RWPE2 (cell line): ENCODE results near the gene ACAP3.

Experiments used
- ATAC-seq: fragments of 200-7000 bp; cut with Tn5 transposase; 3 replicates; pipeline ENCODE4 v1.9.1; 2021; ENCODE audit warnings: low read depth
- DNase-seq: peaks from one replicate; pipeline ENCODE4 v3.0.0-alpha.2; 2020; ENCODE audit warnings: low spot score
- H3K27ac ChIP-seq: fragments of 450-650 bp; 2 replicates; pipeline ENCODE4 v1.5.1; 2017; ENCODE audit warnings: mild to moderate bottlenecking; ENCODE audit not compliant: poor library complexity, severe bottlenecking
- H3K27me3 ChIP-seq: fragments of 250-450 bp; sonication (Bioruptor Pico); 2 replicates; pipeline ENCODE4 v1.5.1; 2021; ENCODE audit warnings: mild to moderate bottlenecking, moderate library complexity; ENCODE audit not compliant: insufficient read depth, poor library complexity, severe bottlenecking
- H3K36me3 ChIP-seq: fragments of 250-450 bp; sonication (Bioruptor Pico); 2 replicates; pipeline ENCODE4 v1.5.1; 2020; ENCODE audit warnings: low read depth, mild to moderate bottlenecking, moderate library complexity
- H3K4me1 ChIP-seq: fragments of 250-450 bp; sonication (Bioruptor Pico); 2 replicates; pipeline ENCODE4 v1.5.1; 2021; ENCODE audit warnings: mild to moderate bottlenecking, moderate library complexity; ENCODE audit not compliant: insufficient read depth, poor library complexity, severe bottlenecking
- H3K4me3 ChIP-seq: fragments of 250-450 bp; sonication (Bioruptor Pico); 2 replicates; pipeline ENCODE4 v1.5.1; 2021; ENCODE audit warnings: mild to moderate bottlenecking, moderate library complexity; ENCODE audit not compliant: severe bottlenecking
- H3K9me3 ChIP-seq: fragments of 250-450 bp; sonication (Bioruptor Pico); 2 replicates; pipeline ENCODE4 v1.5.1; 2021; ENCODE audit warnings: mild to moderate bottlenecking, moderate library complexity; ENCODE audit not compliant: severe bottlenecking
- TF ChIP-seq, protein P1 (sequence below): fragments of 450-650 bp; IDR thresholded peaks from one replicate; pipeline ENCODE4 v1.5.1; 2017; ENCODE audit warnings: mild to moderate bottlenecking, moderate library complexity; ENCODE audit not compliant: poor library complexity, severe bottlenecking

The ACAP3 gene

GRCh38 chr1:1244192-1244811 lies 63.4 kb downstream of the ACAP3 start:
- no peak for ATAC-seq

DNA sequence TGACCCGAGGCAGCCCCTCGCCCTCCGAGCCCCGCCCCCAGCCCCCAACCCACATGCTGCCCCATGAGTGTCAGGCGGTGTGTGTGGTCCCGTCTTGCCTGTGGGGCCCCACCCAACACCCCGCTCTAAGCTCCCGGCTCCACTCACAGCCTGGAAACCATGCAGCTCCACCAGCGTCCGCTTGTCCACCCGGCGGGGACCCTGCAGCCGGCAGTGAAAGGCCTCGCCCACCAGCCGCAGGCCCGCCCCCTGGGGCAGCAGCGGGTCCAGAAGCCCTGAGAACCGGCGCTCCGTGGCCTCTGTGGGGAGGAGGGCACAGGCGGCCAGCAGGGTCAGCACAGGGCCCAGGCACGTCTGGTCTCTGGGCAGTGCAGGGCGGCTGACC lies 63.9 kb downstream of the ACAP3 start:
- ATAC-seq = no peak
- no peaks in the 10 kb centered on the region for H3K4me1 ChIP-seq

More at GRCh38 chr1:1244192-1244811, 63.4 kb downstream of the ACAP3 start:
- H3K36me3 ChIP-seq = no peaks in the 10 kb centered on the region
- no peak overlapping the region for H3K4me3 ChIP-seq
- DNase-seq = no peak
- H3K9me3 ChIP-seq = no peaks in the 10 kb centered on the region
- TF ChIP-seq, protein P1, sequence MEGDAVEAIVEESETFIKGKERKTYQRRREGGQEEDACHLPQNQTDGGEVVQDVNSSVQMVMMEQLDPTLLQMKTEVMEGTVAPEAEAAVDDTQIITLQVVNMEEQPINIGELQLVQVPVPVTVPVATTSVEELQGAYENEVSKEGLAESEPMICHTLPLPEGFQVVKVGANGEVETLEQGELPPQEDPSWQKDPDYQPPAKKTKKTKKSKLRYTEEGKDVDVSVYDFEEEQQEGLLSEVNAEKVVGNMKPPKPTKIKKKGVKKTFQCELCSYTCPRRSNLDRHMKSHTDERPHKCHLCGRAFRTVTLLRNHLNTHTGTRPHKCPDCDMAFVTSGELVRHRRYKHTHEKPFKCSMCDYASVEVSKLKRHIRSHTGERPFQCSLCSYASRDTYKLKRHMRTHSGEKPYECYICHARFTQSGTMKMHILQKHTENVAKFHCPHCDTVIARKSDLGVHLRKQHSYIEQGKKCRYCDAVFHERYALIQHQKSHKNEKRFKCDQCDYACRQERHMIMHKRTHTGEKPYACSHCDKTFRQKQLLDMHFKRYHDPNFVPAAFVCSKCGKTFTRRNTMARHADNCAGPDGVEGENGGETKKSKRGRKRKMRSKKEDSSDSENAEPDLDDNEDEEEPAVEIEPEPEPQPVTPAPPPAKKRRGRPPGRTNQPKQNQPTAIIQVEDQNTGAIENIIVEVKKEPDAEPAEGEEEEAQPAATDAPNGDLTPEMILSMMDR = no peak
- H3K27me3 ChIP-seq = no peaks in the 10 kb centered on the region
- H3K4me1 ChIP-seq = no peaks in the 10 kb centered on the region
- H3K27ac ChIP-seq = no peak overlapping the region

GRCh38 chr1:1243266-1243660 lies 64.5 kb downstream of the ACAP3 start:
- Histone ChIP-seq H3K27me3 (no peaks in the 10 kb centered on the region), H3K4me1 (peaks cover 3% of the 10 kb centered on the region), H3K4me3 (no peak overlapping the region), H3K9me3 (no peaks in the 10 kb centered on the region), H3K27ac (no peak overlapping the region), H3K36me3 (no peaks in the 10 kb centered on the region)
- TF ChIP-seq, protein P1 = no peak
- ATAC-seq (no peak), DNase-seq (no peak)

More for the DNA sequence above, 63.9 kb downstream of the ACAP3 start:
- Histone ChIP-seq H3K9me3 (no peaks in the 10 kb centered on the region), H3K36me3 (no peaks in the 10 kb centered on the region), H3K27me3 (no peaks in the 10 kb centered on the region), H3K27ac (no peak overlapping the region), H3K4me3 (no peak overlapping the region)
- no peak for DNase-seq
- TF ChIP-seq, protein P1 = no peak

DNA sequence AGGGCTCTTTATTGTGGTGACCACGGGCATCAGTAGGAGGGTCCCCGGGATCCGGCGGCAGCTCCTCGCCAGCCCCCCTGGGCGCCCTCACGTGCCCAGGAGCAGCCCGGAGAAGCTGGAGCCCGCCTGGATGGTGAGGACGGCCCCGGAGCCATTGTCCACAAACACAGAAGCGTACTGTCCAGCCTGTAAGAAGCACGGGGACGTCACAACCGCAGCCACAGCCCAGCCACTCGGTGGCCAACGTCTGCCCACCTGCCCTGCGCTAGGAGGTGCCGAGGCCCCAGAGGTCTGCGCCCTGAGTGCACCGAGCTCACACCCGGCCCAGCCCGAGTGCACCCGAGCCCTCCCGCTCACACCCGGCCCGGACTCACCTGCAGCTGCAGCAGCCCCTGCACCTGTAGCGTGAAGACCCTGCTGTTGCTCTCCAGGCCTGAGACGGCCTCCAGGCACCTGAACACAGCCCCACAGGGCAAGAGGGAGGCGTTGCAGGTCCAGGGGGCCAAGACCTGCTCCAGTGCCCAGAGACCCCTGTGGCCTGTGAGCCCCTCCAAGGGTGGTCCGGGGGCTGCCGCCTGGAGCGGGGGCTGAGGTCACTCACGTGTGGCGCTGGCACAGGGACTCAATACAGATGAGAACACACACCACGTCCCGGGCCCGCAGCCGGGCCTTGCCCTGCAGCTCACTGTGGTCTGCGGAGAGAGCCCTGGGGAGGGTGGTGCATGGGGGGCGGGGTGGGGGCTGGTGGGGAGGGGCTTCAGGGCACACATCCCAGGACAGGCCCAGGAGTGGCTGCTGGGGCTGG lies 65.1 kb downstream of the ACAP3 start:
- H3K36me3 ChIP-seq = no peaks in the 10 kb centered on the region
- TF ChIP-seq, protein P1 = no peak
- peaks cover 9% of the 10 kb centered on the region for H3K4me1 ChIP-seq
- H3K9me3 ChIP-seq = no peaks in the 10 kb centered on the region
- H3K27me3 ChIP-seq = no peaks in the 10 kb centered on the region
- H3K27ac ChIP-seq = no peak overlapping the region
- DNase-seq (no peak), ATAC-seq (no peak)
- no peak overlapping the region for H3K4me3 ChIP-seq
